ENCODE data around the gene PAPPA2.

- TF ChIP-seq POLR2A (IDR thresholded peaks at IDR 0.05; ENCODE audit: low read depth, low read length): no peak
- TF ChIP-seq SP1 (IDR thresholded peaks at IDR 0.05; ENCODE audit: low read depth, low read length): no peak
- TF ChIP-seq IRF3 (IDR thresholded peaks at IDR 0.05): no peak
- TF ChIP-seq CEBPB (IDR thresholded peaks at IDR 0.05; ENCODE audit: borderline replicate concordance in 1 of 2, low read depth in 2 of 2, low read length in 2 of 2): no peak
- no peak for TF ChIP-seq TAF1 (IDR thresholded peaks at IDR 0.05; ENCODE audit: borderline replicate concordance, low read depth, low read length)
Observed at GRCh38 chr1:176546825-176547224, 83.8 kb downstream of the PAPPA2 start.
